Nephron (organoid): Measurements from ENCODE around the gene PLXNA1.

Source experiments
- H3K27ac Mint-ChIP-seq, 3 experiments: 2 replicates each; pipeline ENCODE4 v1.8.0; 2020; ENCODE audit warnings: mixed read lengths in 3 of 3, mild to moderate bottlenecking in 2 of 3, moderate library complexity in 1 of 3
- H3K27me3 Mint-ChIP-seq: 2 replicates; pipeline ENCODE4 v1.8.0; 2021; ENCODE audit warnings: low read depth, mild to moderate bottlenecking, moderate library complexity, mixed read lengths
- H3K36me3 Mint-ChIP-seq: 2 replicates; pipeline ENCODE4 v1.8.0; 2020; ENCODE audit warnings: low read depth, mixed read lengths
- H3K4me1 Mint-ChIP-seq: 2 replicates; pipeline ENCODE4 v1.8.0; 2020; ENCODE audit warnings: mixed read lengths
- H3K4me3 Mint-ChIP-seq, 3 experiments: 2 replicates each; pipeline ENCODE4 v1.8.0; 2020; ENCODE audit warnings: mild to moderate bottlenecking in 3 of 3, mixed read lengths in 3 of 3, moderate library complexity in 2 of 3
- H3K9me3 Mint-ChIP-seq: 2 replicates; pipeline ENCODE4 v1.8.0; 2020; ENCODE audit warnings: mixed read lengths
- CTCF ChIP-seq, 3 experiments: fragments of 200-600 bp; sonication (generic); IDR thresholded peaks; one replicate each; pipeline ENCODE4 v1.5.0; 2021; ENCODE audit warnings: antibody characterized with exemption in 3 of 3; ENCODE audit not compliant: unreplicated experiment in 3 of 3

The PLXNA1 gene

DNA sequence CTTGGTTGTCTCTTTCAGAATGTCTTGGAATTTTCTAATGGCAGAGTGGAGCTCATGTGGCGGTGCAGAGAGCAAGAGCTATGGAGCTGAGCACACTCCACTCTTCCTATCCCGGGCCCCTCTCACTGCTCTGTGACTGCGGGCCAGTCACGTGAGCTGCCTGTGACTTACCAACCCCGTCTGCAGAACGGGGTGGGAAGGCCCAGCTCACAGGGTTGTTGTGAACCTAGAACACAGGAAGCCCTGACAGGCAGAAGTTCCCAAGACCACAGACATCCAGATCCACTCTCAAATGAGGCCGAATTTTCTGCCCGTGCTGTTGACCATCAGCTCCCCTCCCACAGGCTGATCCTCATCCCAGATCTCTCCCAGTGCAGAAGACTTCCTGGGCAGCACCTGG, 35.5 kb upstream of the PLXNA1 start:
- no peaks in the 10 kb centered on the region for H3K4me1 Mint-ChIP-seq
- no peak overlapping the region for H3K4me3 Mint-ChIP-seq

DNA sequence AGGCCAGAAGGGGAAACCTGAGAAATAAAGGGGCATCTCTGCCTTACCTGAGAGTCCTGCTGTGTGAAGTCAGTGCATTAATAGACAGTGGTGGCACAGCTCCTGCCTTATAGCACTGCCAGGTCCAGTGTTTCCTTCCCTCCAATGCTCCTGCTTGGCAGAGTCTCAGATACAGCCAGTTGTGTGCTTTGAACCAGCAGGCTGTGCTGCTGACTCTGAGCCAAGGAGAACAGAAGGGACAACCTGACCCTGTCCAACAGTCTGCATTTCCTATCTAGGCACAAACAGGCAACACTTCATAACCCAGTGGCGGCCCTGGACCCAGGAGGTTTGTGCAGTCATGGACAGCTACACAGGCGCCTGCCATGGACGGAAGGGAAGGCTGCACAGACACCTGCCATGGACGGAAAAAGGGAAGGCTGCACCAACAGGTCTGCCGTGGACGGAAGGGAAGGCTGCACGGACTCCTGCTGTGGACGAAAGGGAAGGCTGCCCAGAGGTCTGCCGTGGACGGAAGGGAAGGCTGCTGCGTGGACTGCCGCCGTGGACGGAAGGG, 33.9 kb upstream of the PLXNA1 start:
- H3K9me3 Mint-ChIP-seq = no peaks in the 10 kb centered on the region
- H3K36me3 Mint-ChIP-seq = peaks cover 3% of the 10 kb centered on the region
- TF ChIP-seq CTCF (IDR thresholded peaks at IDR 0.05; ENCODE audit: unreplicated experiment in 3 of 3) = no peak
- H3K27me3 Mint-ChIP-seq = peaks cover 3% of the 10 kb centered on the region
- H3K27ac Mint-ChIP-seq = no peak overlapping the region
- no peaks in the 10 kb centered on the region for H3K4me1 Mint-ChIP-seq
- H3K4me3 Mint-ChIP-seq = no peak overlapping the region

More for the DNA sequence above, 35.5 kb upstream of the PLXNA1 start:
- Mint-ChIP-seq H3K9me3 (no peaks in the 10 kb centered on the region), H3K36me3 (peaks cover 3% of the 10 kb centered on the region), H3K27me3 (no peaks in the 10 kb centered on the region), H3K27ac (no peak overlapping the region)
- no peak for TF ChIP-seq CTCF (IDR thresholded peaks at IDR 0.05; ENCODE audit: unreplicated experiment in 3 of 3)

GRCh38 chr3:126951561-126951960, 31.4 kb upstream of the PLXNA1 start:
- peaks cover 3% of the 10 kb centered on the region for H3K27me3 Mint-ChIP-seq
- no peaks in the 10 kb centered on the region for H3K9me3 Mint-ChIP-seq
- TF ChIP-seq CTCF (IDR thresholded peaks at IDR 0.05; ENCODE audit: unreplicated experiment in 3 of 3) = no peak
- H3K4me1 Mint-ChIP-seq = no peaks in the 10 kb centered on the region
- H3K36me3 Mint-ChIP-seq = peaks cover 3% of the 10 kb centered on the region
- H3K27ac Mint-ChIP-seq = no peak overlapping the region
- H3K4me3 Mint-ChIP-seq = no peak overlapping the region

DNA sequence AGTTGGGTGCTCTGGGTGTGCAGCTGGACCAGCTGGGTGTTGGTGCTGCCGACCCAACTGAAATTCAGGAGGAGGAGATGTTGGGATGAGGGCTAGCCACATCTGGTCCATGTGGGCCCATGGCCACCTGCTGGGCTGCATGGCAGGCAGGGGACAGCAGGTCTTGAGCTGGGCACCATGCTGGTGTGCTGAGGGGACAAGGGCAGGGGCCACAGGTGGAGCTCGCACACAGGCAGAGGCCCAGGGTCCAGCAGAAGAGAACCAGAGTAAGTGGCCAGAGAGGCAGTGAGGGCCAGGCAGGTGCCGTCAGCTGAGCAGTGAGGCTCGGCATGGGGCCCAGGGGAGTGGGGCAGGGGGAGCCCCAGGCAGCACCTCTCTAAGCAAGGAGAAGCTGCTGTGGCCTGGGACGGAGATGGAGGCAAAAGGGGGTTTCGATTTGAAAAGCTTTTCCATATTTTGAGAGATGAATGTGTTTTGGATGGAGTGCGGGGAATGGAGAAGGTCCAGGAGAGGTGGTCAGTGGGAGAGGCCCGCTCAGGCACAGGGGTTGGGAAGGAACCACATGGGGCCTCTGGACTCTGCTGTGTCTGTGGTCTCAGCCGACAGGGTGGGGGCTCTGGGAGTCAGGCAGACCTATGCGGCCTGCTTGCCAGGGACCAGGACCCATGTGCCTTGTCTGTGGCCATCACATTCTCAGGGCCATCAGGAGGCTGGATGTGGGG, 30.5 kb upstream of the PLXNA1 start:
- TF ChIP-seq CTCF (IDR thresholded peaks at IDR 0.05; ENCODE audit: unreplicated experiment in 3 of 3) = no peak
- H3K36me3 Mint-ChIP-seq = peaks cover 3% of the 10 kb centered on the region
- no peak overlapping the region for H3K27ac Mint-ChIP-seq
- peaks cover 3% of the 10 kb centered on the region for H3K27me3 Mint-ChIP-seq
- H3K4me1 Mint-ChIP-seq = no peaks in the 10 kb centered on the region
- no peak overlapping the region for H3K4me3 Mint-ChIP-seq
- no peaks in the 10 kb centered on the region for H3K9me3 Mint-ChIP-seq

DNA sequence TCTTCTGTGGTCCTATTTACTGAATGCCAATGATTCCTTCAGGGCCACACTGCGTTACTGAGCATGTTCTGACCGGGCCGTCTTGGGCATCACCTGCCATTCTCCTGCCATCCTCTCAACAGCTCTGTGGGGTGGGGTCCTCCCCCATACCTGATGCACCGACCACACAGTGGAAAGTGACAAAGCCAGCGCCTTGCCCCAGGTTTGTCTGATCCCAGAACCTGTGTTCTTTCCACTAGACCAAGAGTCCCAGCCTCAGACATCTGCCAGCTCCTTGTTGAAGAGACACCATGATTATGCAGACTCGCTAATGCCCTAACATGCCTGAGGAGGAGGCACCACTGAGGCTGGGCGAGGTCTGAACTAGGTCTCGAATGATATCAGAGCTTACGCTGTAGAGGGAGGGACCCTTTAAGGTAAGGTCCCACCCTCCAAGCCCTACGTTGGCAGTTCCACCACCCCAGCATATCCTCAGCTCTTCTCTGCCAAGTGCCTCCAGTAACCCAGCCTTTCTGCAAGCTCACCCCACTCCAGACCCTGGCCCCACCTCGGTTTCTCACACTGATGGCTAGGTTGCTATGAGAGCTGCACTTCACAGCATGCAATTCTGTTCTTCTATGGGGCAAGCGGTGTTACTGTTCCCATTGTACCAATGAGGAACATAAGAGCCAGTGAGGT, 29.8 kb upstream of the PLXNA1 start:
- H3K27me3 Mint-ChIP-seq = peaks cover 3% of the 10 kb centered on the region
- no peaks in the 10 kb centered on the region for H3K9me3 Mint-ChIP-seq
- no peaks in the 10 kb centered on the region for H3K4me1 Mint-ChIP-seq
- H3K4me3 Mint-ChIP-seq = no peak overlapping the region
- no peak overlapping the region for H3K27ac Mint-ChIP-seq
- H3K36me3 Mint-ChIP-seq = peaks cover 3% of the 10 kb centered on the region
- no peak for TF ChIP-seq CTCF (IDR thresholded peaks at IDR 0.05; ENCODE audit: unreplicated experiment in 3 of 3)
